GM12878 (cell line): ENCODE measurements around the gene TTC5. TPM values are rescaled to one million over a fixed set of nuclear protein-coding genes. Genes with fewer than 3 reads are reported as not detected.
"Not testable (repeated sequence)": the region's sequence is repeated elsewhere in the genome, so short reads cannot be mapped to it uniquely, and the experiment has no call there.

ENCODE experiments used
- ATAC-seq: fragments of 200-7000 bp; cut with Tn5 transposase; 3 replicates; pipeline ENCODE4 v1.9.1; 2020; ENCODE audit warnings: mild to moderate bottlenecking, moderate library complexity
- BruUV-seq: library from RNA; stranded (reverse); fragments of 400-500 nt; replicated peaks from 2 replicates; lab custom pipeline; 2021; lab: Mats Ljungman, UMichigan
- CTCF ChIA-PET: fragments of 300-600 bp; sonication (Branson Sonifier 250); formaldehyde crosslinking; extraction: SDS; loops from one replicate; lab custom pipeline; 2021; ENCODE audit warnings: inconsistent platforms; lab: Yijun Ruan, JAX
- POLR2A ChIA-PET: fragments of 350-600 bp; formaldehyde crosslinking; extraction: SDS; loops from one replicate; lab custom pipeline; 2021; ENCODE audit warnings: inconsistent platforms; lab: Charles Lee
- RAD21 ChIA-PET: fragments of 300-600 bp; sonication (Branson Sonifier 250); formaldehyde crosslinking; loops from one replicate; lab custom pipeline; 2023; ENCODE audit warnings: antibody characterized with exemption; ENCODE audit not compliant: unreplicated experiment; lab: Charles Lee
- SMC1A ChIA-PET: fragments of 300-600 bp; sonication (Branson Sonifier 250); formaldehyde crosslinking; loops from one replicate; lab custom pipeline; 2023; ENCODE audit not compliant: unreplicated experiment, uncharacterized antibody; lab: Charles Lee
- DNase-seq: peaks from one replicate; pipeline ENCODE4 v3.0.0-alpha.2; 2011; ENCODE audit warnings: low read depth, low spot score
- FAIRE-seq: peaks from 3 replicates; lab custom pipeline; 2011; peaks lifted over from hg19 to GRCh38; lab: Jason Lieb, UNC
- H2AFZ ChIP-seq: 2 replicates; pipeline ENCODE4 v1.6.0; 2011; ENCODE audit warnings: low read depth, low read length, control low read depth; ENCODE audit not compliant: control insufficient read depth
- H3K27ac ChIP-seq: 2 replicates; pipeline ENCODE4 v1.5.1; 2011; ENCODE audit warnings: control low read depth; ENCODE audit not compliant: control insufficient read depth, insufficient read depth
- H3K27me3 ChIP-seq, 2 experiments: replicated peaks in 1 of 2; 2 replicates each; pipeline versions ENCODE4 v1.6.0 to v1.6.1; 2011; ENCODE audit warnings: low read length in 1 of 2; ENCODE audit not compliant: control insufficient read depth in 2 of 2, insufficient read depth in 2 of 2
- H3K36me3 ChIP-seq, 2 experiments: 2 replicates each; pipeline ENCODE4 v1.5.1; 2011; ENCODE audit warnings: low read length in 1 of 2; ENCODE audit not compliant: control insufficient read depth in 2 of 2, insufficient read depth in 2 of 2
- H3K4me1 ChIP-seq: 2 replicates; pipeline ENCODE4 v1.6.1; 2011; ENCODE audit warnings: mild to moderate bottlenecking, low read length, moderate library complexity, mixed read lengths; ENCODE audit not compliant: control insufficient read depth, insufficient read depth
- H3K4me2 ChIP-seq: 2 replicates; pipeline ENCODE4 v1.6.0; 2011; ENCODE audit warnings: control low read depth; ENCODE audit not compliant: control insufficient read depth, insufficient read depth
- H3K4me3 ChIP-seq: fragments of 200-600 bp; sonication (generic); 2 replicates; pipeline ENCODE4 v1.5.1; 2016
- H3K79me2 ChIP-seq: 2 replicates; pipeline ENCODE4 v1.6.0; 2011; ENCODE audit warnings: low read length; ENCODE audit not compliant: control insufficient read depth, insufficient read depth
- H3K9ac ChIP-seq: 2 replicates; pipeline ENCODE4 v1.8.0; 2011; ENCODE audit warnings: low read length, control low read depth, mixed read lengths; ENCODE audit not compliant: control insufficient read depth, insufficient read depth
- H3K9me3 ChIP-seq: replicated peaks from 3 replicates; pipeline ENCODE4 v1.5.1; 2011; ENCODE audit warnings: mild to moderate bottlenecking, low read length; ENCODE audit not compliant: control insufficient read depth, insufficient read depth
- H4K20me1 ChIP-seq: 2 replicates; pipeline ENCODE4 v1.6.0; 2011; ENCODE audit not compliant: control insufficient read depth, insufficient read depth
- BACH1 ChIP-seq: fragments of 450-650 bp; IDR thresholded peaks from 2 replicates; pipeline ENCODE4 v1.6.1; 2017; ENCODE audit warnings: mild to moderate bottlenecking, borderline replicate concordance
- BHLHE40 ChIP-seq, 2 experiments: fragments of 450-650 bp in 1 of 2; IDR thresholded peaks; 2 replicates each; pipeline ENCODE4 v1.6.1; 2011 to 2017; ENCODE audit warnings: low read depth in 2 of 2, borderline replicate concordance in 1 of 2, improper control_type of control experiment in 1 of 2, low read length in 1 of 2, mild to moderate bottlenecking in 1 of 2
- FOXK2 ChIP-seq: fragments of 450-650 bp; IDR thresholded peaks from 2 replicates; pipeline ENCODE4 v1.6.1; 2017; ENCODE audit warnings: mild to moderate bottlenecking, moderate library complexity
- MYB ChIP-seq: fragments of 150-350 bp; IDR thresholded peaks from 2 replicates; pipeline ENCODE4 v1.6.1; 2014; ENCODE audit warnings: mild to moderate bottlenecking, low read depth, low read length, borderline replicate concordance
- NFXL1 ChIP-seq: fragments of 450-650 bp; IDR thresholded peaks from 2 replicates; pipeline ENCODE4 v1.6.1; 2017; ENCODE audit warnings: antibody characterized with exemption, mild to moderate bottlenecking, borderline replicate concordance
- NFYB ChIP-seq: IDR thresholded peaks from 2 replicates; pipeline ENCODE4 v1.6.1; 2011; ENCODE audit warnings: low read depth, mild to moderate bottlenecking, low read length, improper control_type of control experiment, moderate library complexity; ENCODE audit not compliant: insufficient read depth
- RCOR1 ChIP-seq: conservative IDR thresholded peaks from 2 replicates; pipeline ENCODE4 v1.6.1; 2012; ENCODE audit warnings: low read depth, low read length, improper control_type of control experiment
- SMAD5 ChIP-seq: IDR thresholded peaks from 2 replicates; pipeline ENCODE4 v1.6.1; 2016; ENCODE audit warnings: antibody characterized with exemption, low read depth
- SP1 ChIP-seq: IDR thresholded peaks from one replicate; pipeline ENCODE4 v1.6.1; 2011; ENCODE audit warnings: low read depth, low read length
- SREBF1 ChIP-seq: IDR thresholded peaks from 2 replicates; pipeline ENCODE4 v1.6.1; 2012; ENCODE audit warnings: mild to moderate bottlenecking, low read length
- WRNIP1 ChIP-seq: IDR thresholded peaks from 2 replicates; pipeline ENCODE4 v1.6.1; 2011; ENCODE audit warnings: low read depth, low read length, improper control_type of control experiment, borderline replicate concordance
- WGBS: methylation state at CpG from one replicate; pipeline ENCODE4 v1.1.6; 2016; ENCODE audit warnings: low lambda C conversion rate; ENCODE audit not compliant: insufficient replicate concordance, insufficient coverage; ENCODE audit errors: missing lambda C conversion rate; 5-methylcytosine and 5-hydroxymethylcytosine counted together
- in situ Hi-C: fragments of 300-500 bp; cut with MboI; formaldehyde crosslinking; loops from 9 replicates; pipeline ENCODE4 v1.14.3; 2018; ENCODE audit warnings: mixed read lengths
- intact Hi-C: fragments of 100-400 bp; cut with micrococcal nuclease; formaldehyde crosslinking; loops from one replicate; pipeline ENCODE4 v1.14.2; 2022; ENCODE audit not compliant: unreplicated experiment
- polyA plus RNA-seq, 11 experiments: library from polyadenylated mRNA; depleted of rRNA in 4 of 11; unstranded in 6 of 11; stranded (reverse) in 5 of 11; fragments of >200 nt; fragmentation: Nextera tagmentation in 4 of 11; fragmentation: Illumina TruSeq in 1 of 11; extraction: Ambion mirVana in 4 of 11; extraction: Trizol in 1 of 11; gene quantifications; 1 replicate in 1 of 11; 2 replicates in 10 of 11; pipeline versions ENCODE4 v1.2.1 to v1.2.3, GENCODE V29; 2011 to 2016; ENCODE audit warnings: inconsistent platforms in 2 of 11, missing spikeins in 2 of 11, low read depth in 1 of 11
- total RNA-seq, 4 experiments: library from RNA; depleted of rRNA in 3 of 4; stranded (reverse); fragments of >200 nt in 3 of 4; fragmentation: Illumina TruSeq in 1 of 4; extraction: Trizol in 1 of 4; gene quantifications; 2 replicates each; pipeline versions ENCODE4 v1.2.1 to v1.2.3, GENCODE V29; 2013 to 2021
- TF ChIP-seq, protein P1 (sequence below): IDR thresholded peaks from 2 replicates; pipeline ENCODE4 v1.6.1; 2012; ENCODE audit warnings: low read depth, low read length, improper control_type of control experiment

TTC5 gene
- total and polyA plus RNA-seq, 10 of the 15 experiments (the other 5 are each of a cell fraction or from before 2014, with no cell fraction given): 6.9 to 21.6 (median 13.5) TPM

DNA sequence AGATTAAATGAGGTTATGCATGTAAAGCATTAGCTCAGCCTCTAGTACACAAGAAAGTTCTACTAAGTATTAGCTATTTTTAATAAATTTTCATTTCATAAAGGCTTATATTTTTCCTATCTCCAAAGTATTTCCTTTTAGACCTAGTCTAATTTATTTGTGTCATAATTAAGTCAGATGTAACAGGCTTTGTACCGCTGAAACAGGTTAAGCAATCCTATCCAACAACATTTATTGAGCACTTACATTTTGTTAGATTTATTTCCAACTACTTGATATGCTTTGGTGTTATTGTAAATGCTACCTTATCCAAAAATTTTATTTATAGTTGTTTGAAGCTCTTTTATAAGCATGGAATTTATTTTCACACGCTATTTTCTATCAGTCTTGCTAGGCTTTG is 35.9 kb upstream of the TTC5 start (continued):
- no peak for TF ChIP-seq SREBF1
- TF ChIP-seq SP1: no peak
- no peak for TF ChIP-seq RCOR1
- TF ChIP-seq FOXK2: no peak

DNA sequence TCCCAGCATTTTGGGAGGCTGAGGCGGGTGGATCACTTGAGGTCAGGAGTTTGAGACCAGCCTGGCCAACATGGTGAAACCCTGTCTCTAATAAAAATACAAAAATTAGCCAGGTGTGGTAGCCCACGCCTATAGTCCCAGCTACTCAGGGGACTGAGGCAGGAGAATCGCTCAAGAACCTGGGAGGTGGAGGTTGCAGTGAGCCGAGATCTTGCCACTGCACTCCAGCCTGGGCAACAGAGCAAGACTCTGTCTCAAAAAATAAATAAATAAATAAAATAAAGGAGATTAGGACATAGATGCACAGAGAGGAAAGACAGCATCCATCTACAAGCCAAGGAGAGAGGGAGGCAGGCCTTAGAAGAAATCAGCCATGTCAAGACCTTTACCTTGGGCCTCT is 35.3 kb upstream of the TTC5 start:
- H3K4me3 ChIP-seq, H3K9me3 ChIP-seq, H3K4me1 ChIP-seq, H3K9ac ChIP-seq, in situ Hi-C loops, H3K36me3 ChIP-seq, FAIRE-seq, H3K27ac ChIP-seq, H3K27me3 ChIP-seq, BruUV-seq, H2AFZ ChIP-seq, ATAC-seq, DNase-seq, H4K20me1 ChIP-seq, H3K4me2 ChIP-seq: not testable (repeated sequence)
- H3K79me2 ChIP-seq: peaks cover 10% of the 10 kb centered on the region
- intact Hi-C loops: loop anchor here (5.0 kb wide), 4 partner anchors 71 to 761 kb away; partner anchors contain the start of genes TEP1 and TMEM253
- ChIA-PET POLR2A (interaction anchor here (0.9 to 4.7 kb wide), 3 partner anchors 10 to 423 kb away, joined by 3 to 96 read pairs (median 29); partner anchors contain the start of genes CCNB1IP1 and TEP1), RAD21 (interaction anchor here (1.0 to 3.8 kb wide), 5 partner anchors 8 to 342 kb away, joined by 3 to 55 read pairs (median 10); partner anchors contain the start of gene CCNB1IP1), CTCF (interaction anchor here (0.7 to 5.1 kb wide), 10 partner anchors 10 to 272 kb away, joined by 3 to 62 read pairs (median 4); partner anchors contain the start of gene CCNB1IP1), SMC1A (interaction anchor here (1.1 to 6.3 kb wide), 8 partner anchors 8 to 340 kb away, joined by 3 to 65 read pairs (median 7); partner anchors contain the start of gene CCNB1IP1)
- 96% methylated on average over 4 of the region's 4 CpGs for WGBS

DNA sequence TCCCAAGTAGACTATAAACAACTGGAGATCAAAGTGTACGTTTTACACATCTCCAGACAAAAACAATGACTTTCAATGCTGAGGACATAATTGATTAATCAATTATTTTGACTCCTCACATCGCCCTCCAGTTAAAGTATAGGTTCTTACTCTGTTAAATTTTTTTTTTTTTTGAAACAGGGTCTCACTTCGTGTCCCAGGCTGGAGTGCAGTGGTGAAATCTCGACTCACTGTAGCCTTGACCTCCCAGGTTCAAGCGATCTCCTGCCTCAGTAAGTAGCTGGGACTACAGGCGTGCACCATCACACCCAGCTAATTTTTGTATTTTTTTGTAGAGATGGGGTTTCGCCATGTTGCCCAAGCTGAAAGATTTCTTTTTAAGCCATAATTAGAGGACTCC is 28.3 kb upstream of the TTC5 start:
- no peak for FAIRE-seq
- DNase-seq: no peak
- Histone ChIP-seq H3K27ac (peak overlapping the region; percentile 85), H3K4me1 (peaks cover 6% of the 10 kb centered on the region; the same call in 1 of the 2 replicates), H3K4me2 (peak overlapping the region; percentile 89), H3K9me3 (no peaks in the 10 kb centered on the region), H3K79me2 (peaks cover 42% of the 10 kb centered on the region), H3K36me3 (peaks cover 0 to 4% of the 10 kb centered on the region in 2 experiments; a peak in 1 of 4 replicates), H2AFZ (no peak overlapping the region; the same call in 1 of the 2 replicates), H3K27me3 (no peaks in the 10 kb centered on the region), H4K20me1 (no peaks in the 10 kb centered on the region), H3K4me3 (no peak overlapping the region), H3K9ac (no peak overlapping the region)
- ChIA-PET RAD21 (interaction anchor here (0.9 to 3.5 kb wide), 4 partner anchors 8 to 280 kb away, joined by 3 to 49 read pairs (median 9); partner anchors contain the start of gene PARP2), SMC1A (interaction anchor here (0.8 to 3.3 kb wide), 10 partner anchors 9 to 288 kb away, joined by 3 to 58 read pairs (median 4); partner anchors contain the start of genes APEX1, PARP2 and TEP1), CTCF (interaction anchor here (0.7 to 11.3 kb wide), 9 partner anchors 8 to 331 kb away, joined by 3 to 216 read pairs (median 4); partner anchors contain the start of genes PARP2, TEP1 and TTC5), POLR2A (interaction anchor here (0.7 to 7.4 kb wide), 6 partner anchors 8 to 331 kb away, joined by 3 to 96 read pairs (median 3); partner anchors contain the start of genes APEX1, OSGEP and PARP2)
- 66% methylated on average over 7 of the region's 7 CpGs for WGBS
- intact Hi-C loops: no loop called here
- BruUV-seq: no TSS peak
- in situ Hi-C loops: loop anchor here (5.0 kb wide), 1 partner anchor 348 kb away; the partner anchor contains the start of gene RNASE4
- ATAC-seq: no peak
- TF ChIP-seq NFXL1 (no peak), NFYB (no peak), WRNIP1 (no peak), SMAD5 (no peak), BHLHE40 (IDR thresholded peaks at IDR 0.05; ENCODE audit: borderline replicate concordance in 1 of 2, low read depth in 2 of 2, low read length in 1 of 2) (no peak), BACH1 (no peak), MYB (no peak)
- TF ChIP-seq, protein P1, sequence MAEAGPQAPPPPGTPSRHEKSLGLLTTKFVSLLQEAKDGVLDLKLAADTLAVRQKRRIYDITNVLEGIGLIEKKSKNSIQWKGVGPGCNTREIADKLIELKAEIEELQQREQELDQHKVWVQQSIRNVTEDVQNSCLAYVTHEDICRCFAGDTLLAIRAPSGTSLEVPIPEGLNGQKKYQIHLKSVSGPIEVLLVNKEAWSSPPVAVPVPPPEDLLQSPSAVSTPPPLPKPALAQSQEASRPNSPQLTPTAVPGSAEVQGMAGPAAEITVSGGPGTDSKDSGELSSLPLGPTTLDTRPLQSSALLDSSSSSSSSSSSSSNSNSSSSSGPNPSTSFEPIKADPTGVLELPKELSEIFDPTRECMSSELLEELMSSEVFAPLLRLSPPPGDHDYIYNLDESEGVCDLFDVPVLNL: no peak
